Islet precursor cell (in vitro differentiated cells): ENCODE data around the gene IL17REL.

Source experiments
- DNase-seq: peaks from one replicate; pipeline ENCODE4 v3.0.0-alpha.2; 2018

Gene IL17REL

DNA sequence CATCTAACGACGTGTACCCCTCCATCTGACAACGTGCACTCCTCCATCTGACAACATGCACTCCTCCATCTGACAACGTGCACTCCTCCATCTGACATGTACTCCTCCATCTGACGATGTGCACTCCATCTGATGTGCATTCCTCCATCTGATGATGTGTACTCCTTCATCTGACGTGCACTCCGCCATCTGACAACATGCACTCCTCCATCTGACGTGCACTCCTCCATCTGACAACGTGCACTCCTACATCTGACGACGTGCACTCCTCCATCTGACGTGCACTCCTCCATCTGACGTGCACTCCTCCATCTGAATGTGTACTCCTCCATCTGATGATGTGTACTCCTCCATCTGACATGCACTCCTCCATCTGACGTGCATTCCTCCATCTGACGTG is 8.0 kb upstream of the IL17REL start:
- no peak for DNase-seq

- no peak for DNase-seq
Measured at GRCh38 chr22:50019316-50019715, 6.8 kb upstream of the IL17REL start.

- no peak for DNase-seq
Measured at GRCh38 chr22:50018608-50019285, 6.2 kb upstream of the IL17REL start.

GRCh38 chr22:50017701-50018224 is 5.2 kb upstream of the IL17REL start:
- DNase-seq = peak; percentile 32

- no peak for DNase-seq
Measured at GRCh38 chr22:50016988-50017700, 4.6 kb upstream of the IL17REL start.

- peak; percentile 50 for DNase-seq
Measured at GRCh38 chr22:50016308-50016987, 3.9 kb upstream of the IL17REL start.

DNA sequence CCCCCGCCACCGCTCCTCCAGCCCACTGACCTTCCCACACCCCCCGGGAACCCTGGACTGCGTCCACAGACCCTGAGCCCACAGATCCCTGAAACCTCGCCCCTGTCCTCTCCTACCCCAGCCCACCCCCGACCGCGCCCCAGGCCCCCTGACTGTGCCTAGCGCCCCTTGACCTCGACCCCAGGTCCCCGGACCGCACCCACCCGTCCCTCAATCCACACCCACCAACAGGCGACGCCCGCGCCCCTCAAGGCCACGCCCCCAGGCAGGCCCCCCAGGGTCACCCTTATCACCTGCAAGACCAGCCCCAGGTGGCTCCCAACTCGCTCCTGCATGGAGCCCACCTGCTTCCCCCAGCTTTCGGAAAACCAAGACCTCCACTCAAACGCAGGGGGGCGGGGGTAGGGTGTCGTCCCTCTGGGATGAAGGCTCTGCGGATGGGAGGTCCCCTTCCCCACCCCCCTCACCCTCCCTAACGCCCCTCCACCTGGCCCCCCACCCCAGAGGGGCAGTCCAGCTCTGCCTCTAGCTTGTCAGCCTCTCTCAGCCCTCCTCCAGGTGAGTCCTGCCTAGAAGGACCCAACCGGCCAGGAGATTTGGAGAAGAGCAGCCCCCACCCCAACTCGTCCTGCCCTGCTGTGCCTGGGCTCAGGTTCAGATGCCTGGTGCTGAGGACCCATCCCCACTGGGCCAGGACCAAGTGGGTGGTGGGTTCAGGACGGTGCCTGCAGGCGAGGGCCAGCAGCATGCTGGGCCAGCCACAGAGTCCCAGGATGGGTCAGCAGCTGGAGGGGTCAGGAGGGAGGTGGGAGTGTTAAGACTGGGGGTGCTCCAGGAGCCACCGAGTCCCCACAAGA is 3.1 kb upstream of the IL17REL start:
- peak; percentile 39 for DNase-seq

- DNase-seq = peak; percentile 46
Measured at GRCh38 chr22:50014655-50015401, 2.3 kb upstream of the IL17REL start.

DNA sequence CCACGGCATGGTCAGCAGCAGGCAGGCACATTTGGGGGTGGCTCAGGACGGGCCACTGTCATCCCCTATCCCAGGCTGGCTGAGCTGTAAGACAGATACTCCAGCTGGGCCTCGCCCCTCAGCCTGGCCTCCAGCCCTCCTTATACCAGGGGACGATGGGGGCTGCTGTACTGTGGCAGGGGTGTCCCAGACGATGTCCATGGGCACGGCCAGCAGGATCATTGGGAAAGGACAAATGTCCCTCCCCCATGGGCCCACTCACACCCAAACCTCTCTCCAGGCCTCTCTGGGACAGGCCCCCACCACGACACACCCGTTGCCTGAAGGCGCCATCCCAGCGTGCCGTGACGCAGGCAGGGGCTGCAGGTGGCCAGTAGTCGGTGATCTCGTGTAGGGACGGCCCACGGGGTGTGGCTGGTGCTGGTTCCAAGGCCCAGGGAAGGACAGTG is 1.5 kb upstream of the IL17REL start:
- peak; percentile 50 for DNase-seq

DNA sequence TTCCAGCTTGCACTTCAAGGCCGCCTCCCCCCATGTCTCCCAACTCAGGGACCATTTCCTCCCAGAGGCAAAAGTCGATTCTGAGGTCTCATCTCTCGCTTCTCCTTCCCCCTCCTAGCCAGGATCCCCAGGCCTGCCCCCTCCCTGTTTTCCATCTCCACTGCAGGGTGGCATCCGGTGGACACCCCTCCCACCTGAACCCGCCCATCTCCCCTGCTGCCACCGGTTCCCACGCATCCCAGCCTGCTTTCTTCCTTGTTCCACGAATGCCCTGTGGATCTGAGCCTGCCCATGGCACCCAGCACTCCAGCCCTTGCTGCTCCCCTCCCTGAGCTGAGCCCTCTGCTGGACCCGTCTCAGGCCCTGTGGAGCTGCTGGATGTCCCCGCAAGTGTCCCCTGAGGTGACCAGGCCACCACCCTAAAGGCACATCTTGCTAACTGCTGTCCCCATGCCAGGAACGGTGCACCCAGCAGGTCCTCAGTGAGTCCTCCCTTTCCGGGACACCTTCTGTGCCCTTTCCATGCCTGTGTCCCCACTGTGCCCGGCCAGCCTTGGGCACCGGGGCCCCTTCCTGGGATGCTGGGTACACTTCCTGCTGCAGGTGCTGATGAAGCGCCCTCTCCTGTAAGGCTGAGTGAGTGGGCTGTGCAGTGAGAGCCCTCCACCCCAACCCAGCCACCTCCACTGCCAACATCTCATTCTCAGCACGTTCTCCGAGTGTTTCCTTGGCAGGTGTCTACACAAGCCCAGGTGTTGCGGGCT is 936 bp downstream of the IL17REL start:
- DNase-seq = no peak

- peak; percentile 50 for DNase-seq
Measured at GRCh38 chr22:50010676-50011446, 1.7 kb downstream of the IL17REL start.

DNA sequence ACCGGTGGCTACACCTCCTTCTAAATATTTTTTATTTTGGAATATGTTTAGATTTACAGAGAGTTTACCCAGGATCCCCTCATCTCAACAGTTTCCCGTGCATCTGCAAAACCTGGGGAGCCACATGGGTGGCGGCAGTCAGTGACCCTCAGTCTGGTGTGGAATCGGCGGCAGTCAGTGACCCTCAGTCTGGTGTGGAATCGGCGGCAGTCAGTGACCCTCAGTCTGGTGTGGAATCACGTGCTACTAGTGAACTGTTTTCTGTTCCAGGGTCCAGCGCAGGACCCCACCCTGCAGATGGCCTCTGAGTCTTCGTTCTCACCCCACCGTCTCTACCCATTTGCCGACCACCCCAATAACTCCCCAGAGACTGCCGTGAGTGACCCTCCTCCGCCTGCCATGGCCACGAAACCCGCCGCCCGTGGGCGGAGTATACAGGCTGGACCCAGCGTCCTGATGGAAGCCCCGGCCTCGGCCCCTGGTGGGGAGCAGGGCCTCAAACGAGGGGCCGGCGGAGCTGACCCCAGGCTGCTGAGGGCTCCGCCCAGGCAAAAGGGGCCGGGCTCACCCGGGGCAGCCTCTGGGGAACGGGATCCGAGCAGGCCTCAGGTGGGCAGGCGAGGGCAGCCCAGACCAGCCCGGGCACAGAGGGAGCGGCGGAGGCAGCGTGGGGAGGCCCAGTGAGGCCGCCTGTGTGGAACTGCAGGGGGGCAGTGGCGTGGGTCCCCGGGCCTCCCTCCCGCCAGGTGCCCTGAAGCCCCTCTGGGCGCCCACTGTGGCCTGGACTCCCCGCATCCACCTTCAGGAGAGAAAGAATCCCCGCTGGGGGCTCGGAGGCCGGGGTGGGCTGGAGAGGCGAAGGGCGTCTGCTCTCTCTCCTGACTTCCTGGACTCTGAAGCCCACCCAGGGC is 2.5 kb downstream of the IL17REL start:
- DNase-seq = no peak

DNA sequence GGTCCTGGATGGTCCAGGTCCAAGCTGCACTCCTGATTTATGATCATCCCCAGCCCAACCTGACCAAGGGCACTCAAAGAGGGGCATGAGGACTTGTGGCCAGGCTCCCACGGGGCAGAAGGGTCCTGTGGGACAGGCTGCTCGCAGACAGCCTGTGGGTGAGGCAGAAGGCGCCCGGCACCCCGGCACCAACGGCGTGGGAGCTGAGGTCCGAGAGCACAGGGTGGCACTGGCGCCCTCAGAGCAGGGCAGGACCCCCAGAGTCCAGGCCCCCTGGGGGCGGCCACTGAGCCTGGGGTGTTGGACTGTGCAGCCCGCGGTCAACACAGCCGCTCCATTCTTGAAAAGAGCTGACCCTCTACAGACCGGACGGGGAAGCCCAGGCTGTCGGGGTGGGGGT is 3.3 kb downstream of the IL17REL start:
- peak; percentile 48 for DNase-seq

- peak; percentile 43 for DNase-seq
Measured at GRCh38 chr22:50008151-50009040, 4.2 kb downstream of the IL17REL start.

- no peak for DNase-seq
Measured at GRCh38 chr22:50007057-50007511, 5.5 kb downstream of the IL17REL start.

DNA sequence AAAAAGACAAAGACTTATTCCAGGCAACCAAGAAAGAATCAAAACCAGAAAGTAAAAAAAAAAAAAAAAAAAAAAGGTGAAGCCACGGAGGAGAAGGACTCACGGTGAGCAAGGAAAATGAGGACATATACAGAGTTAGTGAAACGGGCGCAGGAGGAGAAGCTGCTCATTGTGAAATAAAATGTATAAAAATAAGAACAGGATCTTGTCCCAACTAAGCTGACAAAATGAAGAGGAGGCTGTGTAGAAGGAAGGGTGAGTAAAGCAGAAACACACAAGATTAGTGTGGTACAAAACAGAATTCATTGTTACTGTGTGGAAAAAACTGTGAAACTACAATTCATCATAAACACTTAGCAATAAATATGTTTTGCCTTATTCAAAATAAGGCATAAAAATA is 7.6 kb downstream of the IL17REL start:
- no peak for DNase-seq

DNA sequence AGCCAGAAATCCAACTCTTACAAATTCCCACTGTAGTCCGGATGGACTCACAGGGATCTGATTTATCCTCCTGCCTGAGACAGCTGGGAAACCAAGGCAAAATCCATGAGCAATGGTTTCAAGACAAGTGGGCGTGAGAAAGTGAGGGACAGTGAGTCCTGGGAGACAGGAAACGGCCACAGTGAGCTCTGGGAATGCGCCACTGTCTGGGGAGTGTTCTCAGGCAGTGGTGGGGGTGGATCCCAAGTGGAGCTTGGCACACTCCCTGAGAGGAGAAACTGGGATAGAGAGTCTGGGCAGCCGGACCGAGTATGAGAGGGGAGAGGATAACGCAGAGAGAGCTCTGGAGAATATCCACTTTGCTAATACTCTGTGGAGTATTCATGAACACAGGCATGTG is 9.8 kb downstream of the IL17REL start:
- no peak for DNase-seq
